ENCODE measurements around the gene USP49. TPM values are rescaled to one million over a fixed set of nuclear protein-coding genes. Genes with fewer than 3 reads are reported as not detected.

Gene USP49
- total and polyA plus RNA-seq, 2 of the 4 experiments (the other 2 are of a cell fraction) = 1.4 to 2.1 TPM

- Histone ChIP-seq H3K27me3 (ENCODE audit: control insufficient read depth, insufficient read depth, low read length) (no peaks in the 10 kb centered on the region), H2AK5ac (ENCODE audit: low read depth, low read length) (no peak overlapping the region), H3K4ac (ENCODE audit: low read depth, low read length) (no peak overlapping the region), H3K9me1 (ENCODE audit: insufficient read depth, low read length) (peaks cover 10% of the 10 kb centered on the region; the same call in 1 of the 2 replicates), H4K20me1 (ENCODE audit: insufficient read depth, low read length) (peaks cover 47% of the 10 kb centered on the region), H3K4me2 (ENCODE audit: low read depth, low read length) (no peak overlapping the region), H3K56ac (ENCODE audit: extremely low read depth, insufficient read depth, low read length) (no peak overlapping the region), H2BK15ac (ENCODE audit: low read depth, low read length) (no peak overlapping the region), H2BK20ac (ENCODE audit: low read depth, low read length) (no peak overlapping the region), H4K5ac (ENCODE audit: low read depth, low read length) (no peak overlapping the region), H3K23ac (ENCODE audit: low read depth, low read length) (no peak overlapping the region), H4K8ac (ENCODE audit: low read depth in 2 of 2, low read length in 2 of 2) (no peak overlapping the region), H3K4me3 (ENCODE audit: insufficient read depth, low read depth, low read length) (no peak overlapping the region), H3K18ac (ENCODE audit: low read depth, low read length) (no peak overlapping the region), H2BK120ac (ENCODE audit: low read depth, low read length) (no peak overlapping the region), H4K91ac (ENCODE audit: insufficient read depth, low read depth, low read length) (no peak overlapping the region), H3K79me1 (ENCODE audit: low read depth in 1 of 2, low read length in 2 of 2) (peaks cover 19 to 66% of the 10 kb centered on the region in 2 experiments), H3K9ac (ENCODE audit: low read depth, low read length) (no peak overlapping the region), H2BK5ac (ENCODE audit: low read depth, low read length, poor library complexity, severe bottlenecking) (no peak overlapping the region), H3K14ac (replicated peaks; ENCODE audit: low read depth, low read length) (no peak overlapping the region), H2AFZ (replicated peaks; ENCODE audit: low read length, poor library complexity) (no peak overlapping the region), H3K36me3 (ENCODE audit: control insufficient read depth, insufficient read depth, low read length) (peaks cover 50% of the 10 kb centered on the region), H3K27ac (ENCODE audit: insufficient read depth, low read length) (no peak overlapping the region), H2AK9ac (replicated peaks; ENCODE audit: low read depth, low read length, poor library complexity) (no peak overlapping the region), H3K4me1 (ENCODE audit: control insufficient read depth, insufficient read depth, low read length) (peaks cover 24% of the 10 kb centered on the region), H3K9me3 (ENCODE audit: control insufficient read depth, insufficient read depth, low read length) (no peaks in the 10 kb centered on the region)
- intact Hi-C loops (cut with micrococcal nuclease) = loop anchor here (5.0 kb wide), 2 partner anchors 133 to 153 kb away; partner anchors contain the start of gene PRICKLE4
- DNase-seq = no peak
- POLR2A ChIA-PET (ENCODE audit: unreplicated experiment) = no interaction called here
- WGBS, 2 experiments (ENCODE audit: extremely low coverage in 2 of 2, insufficient read length in 1 of 2) = no CpG with 5 or more reads among the region's 1 CpG
- CTCF ChIA-PET = interaction anchor here (0.9 to 1.4 kb wide), 2 partner anchors 53 to 110 kb away, joined by 3 to 4 read pairs; no protein-coding TSS in a partner anchor
- dilution Hi-C loops (cut with HindIII; ENCODE audit: low sequenced_read_pairs, unreplicated experiment) = no loop called here
- BruUV-seq (replicated peaks) = no TSS peak
- no peak for ATAC-seq (ENCODE audit: low read depth)
- TF ChIP-seq NFE2L2 (IDR thresholded peaks at IDR 0.05; ENCODE audit: low read depth, low read length) = no peak
- no peak for TF ChIP-seq FOS (IDR thresholded peaks at IDR 0.05; ENCODE audit: low read depth, low read length)
- TF ChIP-seq RAD21 (IDR thresholded peaks at IDR 0.05; ENCODE audit: low read length) = no peak
- TF ChIP-seq CTCF (conservative IDR thresholded peaks at IDR 0.05; ENCODE audit: low read depth, low read length) = no peak
- in situ Hi-C loops (cut with MboI; ENCODE audit: low sequenced_read_pairs) = loop anchor here (5.0 to 10.0 kb wide), 2 partner anchors 107 to 150 kb away; partner anchors contain the start of genes PRICKLE4 and TOMM6
These were observed 40.0 kb upstream of the USP49 start for GRCh38 chr6:41935193-41935574.

Measured in IMR-90 (cell line).